BE2C (cell line): ENCODE results near the gene SERGEF.

Experiments used
- DNase-seq: peaks from one replicate; pipeline ENCODE4 v3.0.0-alpha.2; 2020
- H3K27me3 ChIP-seq: fragments of 250-450 bp; sonication (Bioruptor Pico); 2 replicates; pipeline ENCODE4 v1.5.1; 2020; ENCODE audit warnings: mild to moderate bottlenecking
- H3K36me3 ChIP-seq: fragments of 250-450 bp; sonication (Bioruptor Pico); 2 replicates; pipeline ENCODE4 v1.5.1; 2020; ENCODE audit warnings: mild to moderate bottlenecking
- H3K4me1 ChIP-seq: fragments of 250-450 bp; sonication (Bioruptor Pico); 2 replicates; pipeline ENCODE4 v1.5.1; 2020
- H3K4me3 ChIP-seq: 2 replicates; pipeline ENCODE4 v1.5.1; 2011; ENCODE audit warnings: low read depth, low read length
- H3K9me3 ChIP-seq: fragments of 250-450 bp; sonication (Bioruptor Pico); 2 replicates; pipeline ENCODE4 v1.5.1; 2020
- TF ChIP-seq, protein P1 (sequence below): IDR thresholded peaks from 2 replicates; pipeline ENCODE4 v1.5.1; 2012; ENCODE audit warnings: mild to moderate bottlenecking, low read depth, low read length

The SERGEF gene

GRCh38 chr11:17776212-17776875 lies 236.5 kb downstream of the SERGEF start:
- H3K4me3 ChIP-seq, result no peak overlapping the region
- TF ChIP-seq, protein P1, sequence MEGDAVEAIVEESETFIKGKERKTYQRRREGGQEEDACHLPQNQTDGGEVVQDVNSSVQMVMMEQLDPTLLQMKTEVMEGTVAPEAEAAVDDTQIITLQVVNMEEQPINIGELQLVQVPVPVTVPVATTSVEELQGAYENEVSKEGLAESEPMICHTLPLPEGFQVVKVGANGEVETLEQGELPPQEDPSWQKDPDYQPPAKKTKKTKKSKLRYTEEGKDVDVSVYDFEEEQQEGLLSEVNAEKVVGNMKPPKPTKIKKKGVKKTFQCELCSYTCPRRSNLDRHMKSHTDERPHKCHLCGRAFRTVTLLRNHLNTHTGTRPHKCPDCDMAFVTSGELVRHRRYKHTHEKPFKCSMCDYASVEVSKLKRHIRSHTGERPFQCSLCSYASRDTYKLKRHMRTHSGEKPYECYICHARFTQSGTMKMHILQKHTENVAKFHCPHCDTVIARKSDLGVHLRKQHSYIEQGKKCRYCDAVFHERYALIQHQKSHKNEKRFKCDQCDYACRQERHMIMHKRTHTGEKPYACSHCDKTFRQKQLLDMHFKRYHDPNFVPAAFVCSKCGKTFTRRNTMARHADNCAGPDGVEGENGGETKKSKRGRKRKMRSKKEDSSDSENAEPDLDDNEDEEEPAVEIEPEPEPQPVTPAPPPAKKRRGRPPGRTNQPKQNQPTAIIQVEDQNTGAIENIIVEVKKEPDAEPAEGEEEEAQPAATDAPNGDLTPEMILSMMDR, result no peak

GRCh38 chr11:17775507-17776211 lies 237.2 kb downstream of the SERGEF start:
- Histone ChIP-seq H3K4me3 (no peak overlapping the region), H3K9me3 (no peaks in the 10 kb centered on the region), H3K36me3 (no peaks in the 10 kb centered on the region), H3K27me3 (no peaks in the 10 kb centered on the region), H3K4me1 (no peaks in the 10 kb centered on the region)
- DNase-seq, result no peak
- TF ChIP-seq, protein P1, result no peak

More at GRCh38 chr11:17776212-17776875, 236.5 kb downstream of the SERGEF start:
- Histone ChIP-seq H3K27me3 (no peaks in the 10 kb centered on the region), H3K36me3 (no peaks in the 10 kb centered on the region), H3K4me1 (no peaks in the 10 kb centered on the region), H3K9me3 (no peaks in the 10 kb centered on the region)
- no peak for DNase-seq

DNA sequence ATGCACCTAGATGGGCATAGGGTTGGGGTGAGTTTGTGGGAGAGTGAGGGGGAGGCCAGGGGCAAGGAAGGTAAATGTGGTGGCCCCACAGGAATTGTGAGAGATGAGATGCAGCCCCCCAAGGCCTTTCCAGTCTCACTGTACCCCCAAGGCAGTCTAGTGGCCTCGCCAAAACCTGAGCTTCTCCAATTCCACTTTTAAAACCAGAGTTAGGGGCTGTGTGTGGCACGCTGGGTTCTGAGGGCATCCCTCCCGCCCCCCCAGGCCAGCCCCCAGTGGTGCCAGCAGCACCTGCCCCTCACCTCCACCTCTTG lies 237.9 kb downstream of the SERGEF start:
- H3K36me3 ChIP-seq, result no peaks in the 10 kb centered on the region
- no peaks in the 10 kb centered on the region for H3K9me3 ChIP-seq
- H3K4me3 ChIP-seq, result no peak overlapping the region
- no peaks in the 10 kb centered on the region for H3K4me1 ChIP-seq
- TF ChIP-seq, protein P1, result no peak
- no peak for DNase-seq
- H3K27me3 ChIP-seq, result no peaks in the 10 kb centered on the region

DNA sequence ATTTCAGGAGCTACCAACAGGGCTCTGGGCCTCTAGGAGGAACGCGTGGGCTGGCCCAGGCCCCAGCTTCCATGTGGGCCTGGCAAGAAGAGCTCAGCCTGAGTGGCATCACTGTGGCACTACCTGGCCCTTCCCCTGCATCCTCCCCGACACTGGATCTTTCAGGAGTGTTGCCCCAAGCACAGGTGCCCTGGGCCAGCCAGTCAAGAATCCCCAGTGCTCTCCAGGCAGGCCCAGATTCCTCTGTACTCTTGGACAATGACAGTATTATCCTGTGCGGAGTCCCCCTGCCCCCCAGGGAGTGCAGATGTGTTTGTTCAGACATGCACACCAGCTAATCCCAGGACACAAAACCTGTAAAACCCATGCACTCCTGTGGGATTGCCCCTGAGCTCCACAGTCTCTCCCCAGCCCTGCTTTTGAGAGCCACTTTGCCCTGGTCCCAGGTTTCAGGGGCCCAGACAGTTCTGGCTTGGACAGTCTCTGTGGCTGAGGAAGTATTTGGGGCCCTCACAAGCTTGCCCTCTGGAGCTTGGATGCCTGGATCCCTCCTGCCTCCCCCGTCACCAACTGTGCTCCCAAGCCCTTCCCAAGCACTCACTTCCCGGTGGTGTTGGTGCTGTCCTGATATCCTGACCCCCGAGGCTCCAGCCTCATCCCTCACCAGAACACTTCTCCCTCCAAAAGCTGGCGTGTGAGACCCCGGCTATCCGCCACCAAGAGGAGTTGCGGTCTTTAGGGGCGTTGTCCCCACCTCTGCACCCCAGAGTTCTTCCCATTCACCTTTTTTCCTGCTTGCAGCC lies 238.4 kb downstream of the SERGEF start:
- H3K4me3 ChIP-seq, result no peak overlapping the region
- no peaks in the 10 kb centered on the region for H3K36me3 ChIP-seq
- H3K9me3 ChIP-seq, result no peaks in the 10 kb centered on the region
- no peaks in the 10 kb centered on the region for H3K4me1 ChIP-seq
- H3K27me3 ChIP-seq, result no peaks in the 10 kb centered on the region
- TF ChIP-seq, protein P1, result no peak
- DNase-seq, result no peak

- H3K9me3 ChIP-seq, result no peaks in the 10 kb centered on the region
- H3K4me1 ChIP-seq, result no peaks in the 10 kb centered on the region
- no peaks in the 10 kb centered on the region for H3K27me3 ChIP-seq
- no peak overlapping the region for H3K4me3 ChIP-seq
- DNase-seq, result no peak
- TF ChIP-seq, protein P1, result no peak
- H3K36me3 ChIP-seq, result no peaks in the 10 kb centered on the region
Measured at GRCh38 chr11:17773674-17774073, 239.2 kb downstream of the SERGEF start.
